K562 (cell line): ENCODE data around the gene TRIM26. TPM values are rescaled to one million over a fixed set of nuclear protein-coding genes. Genes with fewer than 3 reads are reported as not detected.

ENCODE experiments used
- ATAC-seq: fragments of 200-7000 bp; cut with Tn5 transposase; 3 replicates; pipeline ENCODE4 v1.9.1; 2020; ENCODE audit warnings: moderate library complexity
- BruUV-seq: library from RNA; stranded (reverse); fragments of 400-500 nt; replicated peaks from 2 replicates; lab custom pipeline; 2021; lab: Mats Ljungman, UMichigan
- CTCF ChIA-PET: fragments of 300-600 bp; formaldehyde crosslinking; extraction: SDS; loops from one replicate; lab custom pipeline; 2021; ENCODE audit warnings: low intra/inter-chr PET ratio; lab: Yijun Ruan, JAX
- POLR2A ChIA-PET: fragments of 300-600, 350-650 bp; sonication (Branson Sonifier 250); formaldehyde crosslinking; extraction: SDS; loops from one replicate; lab custom pipeline; 2021; ENCODE audit warnings: antibody characterized with exemption, inconsistent platforms; lab: Yijun Ruan, JAX
- DNase-seq, 4 experiments: peaks; one replicate each; pipeline versions ENCODE4 v3.0.0 to v3.0.0-alpha.2; 2011 to 2018; ENCODE audit warnings: low spot score in 3 of 4, mixed read lengths in 3 of 4; ENCODE audit errors: extremely low read depth in 1 of 4
- FAIRE-seq: peaks from 2 replicates; lab custom pipeline; 2011; peaks lifted over from hg19 to GRCh38; lab: Jason Lieb, UNC
- H2AFZ ChIP-seq: 2 replicates; pipeline ENCODE4 v1.6.0; 2011; ENCODE audit warnings: low read depth, low read length, control low read depth, inconsistent platforms
- H3K27ac ChIP-seq: fragments of 200-600 bp; 3 replicates; pipeline ENCODE4 v1.8.0; 2011; ENCODE audit warnings: low read depth, mild to moderate bottlenecking, control low read depth, inconsistent platforms, low read length, moderate library complexity, mixed read lengths; ENCODE audit errors: extremely low read depth
- H3K27me3 ChIP-seq, 2 experiments: fragments of 300-600 bp in 1 of 2; 2 replicates in 1 of 2; 3 replicates in 1 of 2; pipeline versions ENCODE4 v1.6.0 to v1.8.0; 2011; ENCODE audit warnings: inconsistent platforms in 2 of 2, low read length in 2 of 2, mild to moderate bottlenecking in 1 of 2, mixed read lengths in 1 of 2, moderate library complexity in 1 of 2; ENCODE audit not compliant: control insufficient read depth in 2 of 2, insufficient read depth in 2 of 2
- H3K36me3 ChIP-seq: fragments of 300-600 bp; 3 replicates; pipeline ENCODE4 v1.8.0; 2011; ENCODE audit warnings: mild to moderate bottlenecking, low read length, inconsistent platforms; ENCODE audit not compliant: control insufficient read depth, insufficient read depth
- H3K4me1 ChIP-seq, 2 experiments: fragments of 200-600 bp in 1 of 2; replicated peaks in 1 of 2; 2 replicates in 1 of 2; 3 replicates in 1 of 2; pipeline versions ENCODE4 v1.5.1 to v1.8.0; 2011; ENCODE audit warnings: inconsistent platforms in 2 of 2, low read length in 2 of 2, mild to moderate bottlenecking in 1 of 2, mixed read lengths in 1 of 2, moderate library complexity in 1 of 2; ENCODE audit not compliant: control insufficient read depth in 2 of 2, insufficient read depth in 2 of 2
- H3K4me2 ChIP-seq: 2 replicates; pipeline ENCODE4 v1.6.1; 2011; ENCODE audit warnings: low read length, control low read depth, inconsistent platforms, mixed read lengths; ENCODE audit not compliant: insufficient read depth
- H3K4me3 ChIP-seq: fragments of 200-600 bp; sonication (generic), shearing (Covaris generic); 2 replicates; pipeline ENCODE4 v1.5.1; 2016; ENCODE audit warnings: control low read depth, inconsistent platforms
- H3K79me2 ChIP-seq: fragments of 200-600 bp; 3 replicates; pipeline ENCODE4 v1.8.0; 2011; ENCODE audit warnings: low read length, inconsistent platforms; ENCODE audit not compliant: control insufficient read depth, insufficient read depth
- H3K9ac ChIP-seq, 2 experiments: 2 replicates each; pipeline versions ENCODE4 v1.6.0 to v1.6.1; 2011; ENCODE audit warnings: low read depth in 2 of 2, low read length in 2 of 2, control low read depth in 1 of 2, inconsistent platforms in 1 of 2, mild to moderate bottlenecking in 1 of 2, mixed read lengths in 1 of 2; ENCODE audit not compliant: insufficient read depth in 1 of 2
- H3K9me1 ChIP-seq: one replicate; pipeline ENCODE4 v1.6.0; 2011; ENCODE audit warnings: inconsistent platforms, mild to moderate bottlenecking, low read length, moderate library complexity; ENCODE audit not compliant: control insufficient read depth, insufficient read depth
- H3K9me3 ChIP-seq: replicated peaks from 2 replicates; pipeline ENCODE4 v1.5.1; 2011; ENCODE audit warnings: low read depth, low read length, inconsistent platforms; ENCODE audit not compliant: control insufficient read depth, insufficient read depth
- H4K20me1 ChIP-seq: replicated peaks from 2 replicates; pipeline ENCODE4 v1.6.1; 2011; ENCODE audit warnings: low read length, inconsistent platforms, mixed read lengths; ENCODE audit not compliant: control insufficient read depth, insufficient read depth
- JUNB ChIP-seq: fragments of 450-650 bp; formaldehyde crosslinking; conservative IDR thresholded peaks from 2 replicates; pipeline ENCODE4 v1.4.0; 2020; ENCODE audit warnings: mild to moderate bottlenecking
- MCM3 ChIP-seq: fragments of 450-650 bp; IDR thresholded peaks from 2 replicates; pipeline ENCODE4 v1.6.1; 2016
- PHF20 ChIP-seq: fragments of 450-650 bp; IDR thresholded peaks from 2 replicates; pipeline ENCODE4 v1.6.1; 2018; ENCODE audit not compliant: partially characterized antibody
- PHF8 ChIP-seq: fragments of 200-600 bp; sonication (generic); IDR thresholded peaks from 2 replicates; pipeline ENCODE4 v1.6.1; 2012; ENCODE audit warnings: mixed run types, mild to moderate bottlenecking, inconsistent platforms, low read length, moderate library complexity, borderline replicate concordance
- TARDBP ChIP-seq: fragments of 450-650 bp; IDR thresholded peaks from 2 replicates; pipeline ENCODE4 v1.6.1; 2016
- TBL1XR1 ChIP-seq, 2 experiments: IDR thresholded peaks; 2 replicates each; pipeline ENCODE4 v1.6.1; 2012; ENCODE audit warnings: improper control_type of control experiment in 2 of 2, low read length in 2 of 2, mild to moderate bottlenecking in 1 of 2
- ZNF324 ChIP-seq: fragments of 250-450 bp; sonication (Bioruptor Pico); IDR thresholded peaks from 2 replicates; pipeline ENCODE4 v1.4.0; 2020; ENCODE audit warnings: mild to moderate bottlenecking
- ZNF589 ChIP-seq: fragments of 200-800 bp; sonication (Bioruptor generic); IDR thresholded peaks from 2 replicates; pipeline ENCODE4 v1.6.1; 2016; ENCODE audit warnings: low read depth, missing genetic modification characterization, missing compliant biosample characterization
- WGBS: fragments of 100-300 bp; shearing (Covaris generic); methylation state at CpG from one replicate; pipeline ENCODE4 v1.1.6; 2016; ENCODE audit warnings: low coverage, mixed read lengths; ENCODE audit not compliant: insufficient coverage; ENCODE audit errors: missing lambda C conversion rate; 5-methylcytosine and 5-hydroxymethylcytosine counted together
- in situ Hi-C: fragments of 300-500 bp; cut with MboI; formaldehyde crosslinking; loops from 4 replicates; pipeline ENCODE4 v1.15.0; 2018; ENCODE audit warnings: inconsistent platforms, mixed read lengths
- intact Hi-C: fragments of 100-400 bp; cut with micrococcal nuclease; formaldehyde crosslinking; loops from 2 replicates; pipeline ENCODE4 v1.14.2; 2022
- polyA plus RNA-seq, 8 experiments: library from polyadenylated mRNA; depleted of rRNA in 4 of 8; stranded (reverse) in 5 of 8; unstranded in 3 of 8; fragments of >200 nt; fragmentation: Nextera tagmentation in 2 of 8; fragmentation: Illumina TruSeq in 1 of 8; extraction: Ambion mirVana in 2 of 8; extraction: Trizol in 1 of 8; gene quantifications; 2 replicates each; pipeline versions ENCODE4 v1.2.1 to v1.2.3, GENCODE V29; 2011 to 2014; ENCODE audit warnings: inconsistent platforms in 1 of 8, missing spikeins in 1 of 8
- total RNA-seq, 7 experiments: library from RNA; depleted of rRNA in 6 of 7; stranded (reverse); fragments of >200 nt in 6 of 7; fragmentation: Illumina TruSeq in 2 of 7; extraction: Trizol in 2 of 7; gene quantifications; 2 replicates each; pipeline versions ENCODE4 v1.2.1 to v1.2.3, GENCODE V29; 2011 to 2021; ENCODE audit warnings: low replicate concordance in 1 of 7
- TF ChIP-seq, protein P1 (sequence below): fragments of 250-450 bp; sonication (Bioruptor Pico); IDR thresholded peaks from 2 replicates; pipeline ENCODE4 v1.4.0; 2020
- TF ChIP-seq, protein P2 (sequence below): fragments of 250-450 bp; sonication (Bioruptor Pico); IDR thresholded peaks from 2 replicates; pipeline ENCODE4 v1.8.0; 2022; ENCODE audit warnings: moderate library complexity, mild to moderate bottlenecking, inconsistent platforms

Gene TRIM26
- total and polyA plus RNA-seq, 9 of the 15 experiments (the other 6 are each of a cell fraction or from before 2014, with no cell fraction given), result 0.80 to 5.0 (median 2.8) TPM

DNA sequence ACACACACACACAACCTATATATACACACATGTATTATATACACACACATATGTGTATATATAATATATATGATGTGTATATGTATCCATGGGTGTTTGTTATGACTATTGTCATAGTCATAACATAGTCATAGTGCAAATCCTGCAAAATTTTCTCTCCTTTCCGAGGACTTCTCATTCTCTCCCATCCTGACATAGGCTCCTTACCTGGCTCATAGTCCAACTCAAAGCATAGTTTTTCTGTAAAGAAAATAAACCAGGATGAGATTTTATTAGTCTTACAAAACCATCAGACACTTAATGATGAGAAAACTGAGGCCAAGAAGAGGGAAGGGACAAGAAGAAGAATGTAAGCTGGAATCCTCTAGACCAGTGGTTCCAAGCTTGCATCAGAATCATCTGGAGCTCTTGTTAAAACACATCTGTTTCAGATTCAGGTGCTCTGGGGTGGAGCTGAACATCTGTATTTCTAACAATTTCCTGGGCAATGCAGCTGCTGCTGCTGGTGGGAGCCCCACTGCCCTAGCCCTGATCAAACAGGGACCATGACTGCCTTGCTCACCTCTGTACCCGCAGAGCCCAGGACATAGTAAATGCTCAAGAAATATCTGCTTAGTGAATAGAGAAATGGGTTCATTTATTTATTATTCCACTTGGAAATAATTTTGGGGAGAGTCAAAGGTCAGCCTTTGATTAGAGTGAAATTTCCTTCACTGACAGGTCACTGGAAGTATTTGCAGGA is 57.5 kb downstream of the TRIM26 start:
- intact Hi-C loops (no loop called here), in situ Hi-C loops (no loop called here)
- H3K4me3 ChIP-seq, result no peak overlapping the region
- H3K9me3 ChIP-seq, result no peaks in the 10 kb centered on the region
- peaks cover 6 to 33% of the 10 kb centered on the region in 2 experiments for H3K4me1 ChIP-seq
- H4K20me1 ChIP-seq, result no peaks in the 10 kb centered on the region
- 25% methylated on average over 2 of the region's 2 CpGs for WGBS
- no peaks in the 10 kb centered on the region for H3K36me3 ChIP-seq
- ATAC-seq, result no peak
- no peak for FAIRE-seq
- no peak for TF ChIP-seq JUNB
- peak; percentile 74; the same call in 1 of the 2 replicates for TF ChIP-seq ZNF589
- TF ChIP-seq, all 486 proteins: peak for 1
- CTCF ChIA-PET, result no interaction called here
- Histone ChIP-seq H3K27me3 (peaks cover 2 to 23% of the 10 kb centered on the region in 2 experiments; a peak in 3 of 5 replicates), H3K27ac (no peak overlapping the region), H2AFZ (no peak overlapping the region; the same call in 1 of the 2 replicates), H3K9ac (no peak overlapping the region), H3K79me2 (no peaks in the 10 kb centered on the region), H3K4me2 (peak overlapping the region; percentile 22; the same call in 1 of the 2 replicates), H3K9me1 (no peaks in the 10 kb centered on the region)
- DNase-seq, result no peak
- BruUV-seq, result no TSS peak
- POLR2A ChIA-PET, result no interaction called here

DNA sequence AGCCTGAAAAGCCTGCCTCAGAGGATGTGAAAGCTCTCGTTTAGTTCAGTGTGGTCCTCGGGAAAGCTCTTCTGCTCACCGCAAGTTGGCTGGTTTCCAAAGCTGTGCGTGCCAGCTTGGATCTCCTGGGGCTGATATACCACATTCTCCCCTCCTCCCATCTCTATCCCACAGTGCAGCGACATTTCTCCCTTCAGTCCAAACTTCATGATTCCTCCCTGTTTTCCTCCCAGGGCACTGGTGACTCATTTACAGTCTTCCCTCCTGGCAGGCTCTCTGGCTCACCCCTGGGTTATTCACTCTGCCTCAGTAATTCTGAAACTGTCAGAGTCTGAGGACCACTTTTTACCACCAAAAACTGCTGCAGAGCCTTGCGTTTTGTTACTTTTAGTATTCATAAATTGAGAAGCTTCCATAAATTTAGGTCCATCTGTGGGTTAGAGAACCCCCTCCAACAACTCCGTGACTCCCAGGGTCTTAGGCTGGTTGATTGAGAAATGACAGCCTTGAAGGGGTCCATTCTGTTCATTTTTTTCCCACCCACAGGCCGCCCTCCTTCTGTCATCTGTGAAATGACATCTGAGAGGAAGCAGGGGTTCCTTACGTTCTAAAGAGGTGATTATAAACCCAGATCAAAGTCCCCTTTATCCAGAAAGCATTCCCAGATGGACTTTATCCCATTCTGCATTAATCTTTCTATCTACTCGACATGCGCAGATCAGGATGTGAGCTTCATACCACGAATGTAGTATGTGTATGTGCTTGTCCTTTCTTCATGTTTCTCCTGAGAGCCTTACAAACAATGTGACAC is 58.3 kb downstream of the TRIM26 start:
- no peaks in the 10 kb centered on the region for H3K9me1 ChIP-seq
- no peak overlapping the region for H3K27ac ChIP-seq
- intact Hi-C loops, result no loop called here
- no TSS peak for BruUV-seq
- ChIA-PET CTCF (no interaction called here), POLR2A (interaction anchor here (0.6 kb wide), 1 partner anchor 888 kb away, joined by 4 read pairs; no protein-coding TSS in a partner anchor)
- H3K36me3 ChIP-seq, result no peaks in the 10 kb centered on the region
- H3K4me2 ChIP-seq, result no peak overlapping the region
- H3K9ac ChIP-seq, result no peak overlapping the region
- no peak for DNase-seq
- H4K20me1 ChIP-seq, result no peaks in the 10 kb centered on the region
- H2AFZ ChIP-seq, result no peak overlapping the region
- H3K9me3 ChIP-seq, result no peaks in the 10 kb centered on the region
- peaks cover 0 to 18% of the 10 kb centered on the region in 2 experiments; a peak in 3 of 5 replicates for H3K27me3 ChIP-seq
- WGBS, result 12% methylated on average over 12 of the region's 12 CpGs
- H3K4me1 ChIP-seq, result peaks cover 4 to 34% of the 10 kb centered on the region in 2 experiments
- H3K79me2 ChIP-seq, result no peaks in the 10 kb centered on the region
- in situ Hi-C loops, result no loop called here
- H3K4me3 ChIP-seq, result no peak overlapping the region
- no peak for ATAC-seq
- FAIRE-seq, result no peak
- TF ChIP-seq TBL1XR1 (IDR thresholded peaks at IDR 0.05; ENCODE audit: low read length in 2 of 2) (no peak), MCM3 (no peak), PHF20 (no peak), ZNF324 (no peak), TARDBP (no peak), PHF8 (no peak)
- TF ChIP-seq, protein P1, sequence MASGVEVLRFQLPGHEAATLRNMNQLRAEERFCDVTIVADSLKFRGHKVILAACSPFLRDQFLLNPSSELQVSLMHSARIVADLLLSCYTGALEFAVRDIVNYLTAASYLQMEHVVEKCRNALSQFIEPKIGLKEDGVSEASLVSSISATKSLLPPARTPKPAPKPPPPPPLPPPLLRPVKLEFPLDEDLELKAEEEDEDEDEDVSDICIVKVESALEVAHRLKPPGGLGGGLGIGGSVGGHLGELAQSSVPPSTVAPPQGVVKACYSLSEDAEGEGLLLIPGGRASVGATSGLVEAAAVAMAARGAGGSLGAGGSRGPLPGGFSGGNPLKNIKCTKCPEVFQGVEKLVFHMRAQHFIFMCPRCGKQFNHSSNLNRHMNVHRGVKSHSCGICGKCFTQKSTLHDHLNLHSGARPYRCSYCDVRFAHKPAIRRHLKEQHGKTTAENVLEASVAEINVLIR (CRISPR knock-in tag), result no peak
- TF ChIP-seq, protein P2, sequence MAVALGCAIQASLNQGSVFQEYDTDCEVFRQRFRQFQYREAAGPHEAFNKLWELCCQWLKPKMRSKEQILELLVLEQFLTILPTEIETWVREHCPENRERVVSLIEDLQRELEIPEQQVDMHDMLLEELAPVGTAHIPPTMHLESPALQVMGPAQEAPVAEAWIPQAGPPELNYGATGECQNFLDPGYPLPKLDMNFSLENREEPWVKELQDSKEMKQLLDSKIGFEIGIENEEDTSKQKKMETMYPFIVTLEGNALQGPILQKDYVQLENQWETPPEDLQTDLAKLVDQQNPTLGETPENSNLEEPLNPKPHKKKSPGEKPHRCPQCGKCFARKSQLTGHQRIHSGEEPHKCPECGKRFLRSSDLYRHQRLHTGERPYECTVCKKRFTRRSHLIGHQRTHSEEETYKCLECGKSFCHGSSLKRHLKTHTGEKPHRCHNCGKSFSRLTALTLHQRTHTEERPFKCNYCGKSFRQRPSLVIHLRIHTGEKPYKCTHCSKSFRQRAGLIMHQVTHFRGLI (CRISPR knock-in tag), result no peak
